HCT116 (cell line): ENCODE data around the gene PRPF19.

Experiments
- CTCF ChIP-seq, 3 experiments: fragments of 200-600 bp in 1 of 3; sonication (generic) in 1 of 3; IDR thresholded peaks in 2 of 3; conservative IDR thresholded peaks in 1 of 3; 2 replicates each; pipeline ENCODE4 v1.5.1; 2012 to 2017; ENCODE audit warnings: low read depth in 2 of 3, low read length in 2 of 3, antibody characterized with exemption in 1 of 3, borderline replicate concordance in 1 of 3, control low read depth in 1 of 3, mild to moderate bottlenecking in 1 of 3, mixed read lengths in 1 of 3, mixed run types in 1 of 3, moderate library complexity in 1 of 3; ENCODE audit not compliant: insufficient read depth in 1 of 3
- EGR1 ChIP-seq: IDR thresholded peaks from 2 replicates; pipeline ENCODE4 v1.6.1; 2012; ENCODE audit warnings: low read depth
- ELF1 ChIP-seq: IDR thresholded peaks from 2 replicates; pipeline ENCODE4 v1.6.1; 2012; ENCODE audit warnings: low read depth, borderline replicate concordance
- EZH2 ChIP-seq: fragments of 200-600 bp; sonication (generic); IDR thresholded peaks from 2 replicates; pipeline ENCODE4 v1.6.1; 2017; ENCODE audit warnings: antibody characterized with exemption, mixed run types
- JUND ChIP-seq: IDR thresholded peaks from 2 replicates; pipeline ENCODE4 v1.6.1; 2012
- POLR2A ChIP-seq: IDR thresholded peaks from 2 replicates; pipeline ENCODE4 v1.7.0; 2011; ENCODE audit warnings: borderline replicate concordance; ENCODE audit not compliant: insufficient read depth, insufficient read length; ENCODE audit errors: extremely low read depth
- POLR2AphosphoS5 ChIP-seq: IDR thresholded peaks from 2 replicates; pipeline ENCODE4 v1.6.1; 2011; ENCODE audit warnings: mild to moderate bottlenecking, low read depth, low read length, moderate library complexity
- REST ChIP-seq: IDR thresholded peaks from 2 replicates; pipeline ENCODE4 v1.6.1; 2012; ENCODE audit warnings: low read depth
- YY1 ChIP-seq: IDR thresholded peaks from 2 replicates; pipeline ENCODE4 v1.6.1; 2011; ENCODE audit warnings: low read length, low read depth, moderate library complexity, mild to moderate bottlenecking; ENCODE audit not compliant: insufficient replicate concordance; ENCODE audit errors: extremely low read depth
- TF ChIP-seq, protein P1 (sequence below): IDR thresholded peaks from 2 replicates; pipeline ENCODE4 v1.6.1; 2012
- TF ChIP-seq, protein P2 (sequence below): IDR thresholded peaks from 2 replicates; pipeline ENCODE4 v1.6.1; 2011; ENCODE audit warnings: mild to moderate bottlenecking, low read length, moderate library complexity; ENCODE audit not compliant: insufficient replicate concordance; ENCODE audit errors: extremely low read depth

DNA sequence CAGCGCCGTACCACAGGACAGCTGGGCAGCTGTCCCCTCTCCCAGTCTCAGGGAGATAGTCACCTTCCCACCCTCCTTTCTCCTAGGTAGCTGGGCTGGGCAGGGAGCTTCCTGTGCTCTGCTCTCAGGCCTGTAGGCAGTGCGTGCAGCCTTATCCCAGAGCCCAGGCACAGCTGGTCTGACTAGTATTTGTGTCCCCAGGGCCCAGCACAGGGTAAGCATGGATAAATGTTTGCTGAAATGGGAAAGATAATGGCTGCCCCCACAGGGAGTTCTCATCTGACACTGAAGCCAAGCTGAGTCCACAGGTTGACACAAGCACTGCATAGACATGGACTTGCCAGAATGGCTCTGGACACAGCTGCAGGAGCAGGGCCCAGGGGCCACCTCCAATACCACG, 35.8 kb upstream of the PRPF19 start:
- no peak for TF ChIP-seq CTCF (IDR thresholded peaks at IDR 0.05 in 2 of 3, conservative IDR thresholded peaks at IDR 0.05 in 1 of 3; ENCODE audit: borderline replicate concordance in 1 of 3, insufficient read depth in 1 of 3, low read depth in 2 of 3, low read length in 2 of 3)
- TF ChIP-seq ELF1: no peak
- TF ChIP-seq, protein P1, sequence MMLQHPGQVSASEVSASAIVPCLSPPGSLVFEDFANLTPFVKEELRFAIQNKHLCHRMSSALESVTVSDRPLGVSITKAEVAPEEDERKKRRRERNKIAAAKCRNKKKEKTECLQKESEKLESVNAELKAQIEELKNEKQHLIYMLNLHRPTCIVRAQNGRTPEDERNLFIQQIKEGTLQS: no peak
- no peak for TF ChIP-seq JUND
- TF ChIP-seq, protein P2, sequence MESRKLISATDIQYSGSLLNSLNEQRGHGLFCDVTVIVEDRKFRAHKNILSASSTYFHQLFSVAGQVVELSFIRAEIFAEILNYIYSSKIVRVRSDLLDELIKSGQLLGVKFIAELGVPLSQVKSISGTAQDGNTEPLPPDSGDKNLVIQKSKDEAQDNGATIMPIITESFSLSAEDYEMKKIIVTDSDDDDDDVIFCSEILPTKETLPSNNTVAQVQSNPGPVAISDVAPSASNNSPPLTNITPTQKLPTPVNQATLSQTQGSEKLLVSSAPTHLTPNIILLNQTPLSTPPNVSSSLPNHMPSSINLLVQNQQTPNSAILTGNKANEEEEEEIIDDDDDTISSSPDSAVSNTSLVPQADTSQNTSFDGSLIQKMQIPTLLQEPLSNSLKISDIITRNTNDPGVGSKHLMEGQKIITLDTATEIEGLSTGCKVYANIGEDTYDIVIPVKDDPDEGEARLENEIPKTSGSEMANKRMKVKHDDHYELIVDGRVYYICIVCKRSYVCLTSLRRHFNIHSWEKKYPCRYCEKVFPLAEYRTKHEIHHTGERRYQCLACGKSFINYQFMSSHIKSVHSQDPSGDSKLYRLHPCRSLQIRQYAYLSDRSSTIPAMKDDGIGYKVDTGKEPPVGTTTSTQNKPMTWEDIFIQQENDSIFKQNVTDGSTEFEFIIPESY: no peak
- TF ChIP-seq REST: no peak
- no peak for TF ChIP-seq POLR2A
- TF ChIP-seq YY1: no peak
- TF ChIP-seq EGR1: no peak
- no peak for TF ChIP-seq EZH2
- no peak for TF ChIP-seq POLR2AphosphoS5
